Esophagus muscularis mucosa (tissue), 4 donors: ENCODE results near the gene LARP1B. TPM values are rescaled to one million over a fixed set of nuclear protein-coding genes. Genes with fewer than 3 reads are reported as not detected.

Source experiments
- DNase-seq: peaks from one replicate; pipeline ENCODE4 v3.0.0-alpha.2; 2017; ENCODE audit errors: extremely low spot score
- H3K27ac ChIP-seq, 4 donors: fragments of 200-600 bp; sonication (generic); replicated peaks in 1 of 4; 1 replicate in 3 of 4; 2 replicates in 1 of 4; pipeline ENCODE4 v1.5.1; 2016 to 2019; ENCODE audit warnings: mild to moderate bottlenecking in 1 of 4
- H3K27me3 ChIP-seq, 4 donors: fragments of 200-600 bp; sonication (generic); one replicate each; pipeline versions ENCODE4 v1.5.1 to v1.6.0; 2016 to 2019
- H3K36me3 ChIP-seq, 4 donors: fragments of 200-600 bp; sonication (generic); one replicate each; pipeline ENCODE4 v1.5.1; 2016 to 2019
- H3K4me1 ChIP-seq, 4 donors: fragments of 200-600 bp; sonication (generic); one replicate each; pipeline ENCODE4 v1.5.1; 2016 to 2019
- H3K4me3 ChIP-seq, 4 donors: fragments of 200-600 bp; sonication (generic); 1 replicate in 2 of 4; 2 replicates in 2 of 4; pipeline ENCODE4 v1.5.1; 2016 to 2019; ENCODE audit warnings: mild to moderate bottlenecking in 4 of 4, moderate library complexity in 1 of 4
- H3K9me3 ChIP-seq, 4 donors: fragments of 200-600 bp; sonication (generic); 1 replicate in 3 of 4; 2 replicates in 1 of 4; pipeline ENCODE4 v1.5.1; 2016 to 2019
- EP300 ChIP-seq: sonication (generic); formaldehyde crosslinking; IDR thresholded peaks from one replicate; pipeline ENCODE4 v1.6.1; 2017; ENCODE audit warnings: antibody characterized with exemption
- POLR2A ChIP-seq: fragments of 450-650 bp; IDR thresholded peaks from one replicate; pipeline ENCODE4 v1.6.1; 2017; ENCODE audit warnings: antibody characterized with exemption, moderate library complexity, mild to moderate bottlenecking, low read depth
- POLR2AphosphoS5 ChIP-seq, 2 donors: sonication (generic); formaldehyde crosslinking; IDR thresholded peaks; one replicate each; pipeline ENCODE4 v1.6.1; 2017; ENCODE audit warnings: antibody characterized with exemption in 2 of 2
- WGBS: methylation state at CpG from one replicate; pipeline ENCODE4 v1.1.5; 2018; 5-methylcytosine and 5-hydroxymethylcytosine counted together
- intact Hi-C: fragments of 100-400 bp; cut with DNase I; formaldehyde crosslinking; loops from one replicate; pipeline ENCODE4 v1.15.1; 2023
- total RNA-seq, 4 donors: library from RNA; depleted of rRNA; stranded (reverse); fragments of >200 nt; gene quantifications; one replicate each; pipeline versions ENCODE4 v1.1.0 to v1.2.1, GENCODE V29; 2016
- TF ChIP-seq, protein P1 (sequence below), 3 experiments: fragments of 200-600 bp in 2 of 3; fragments of 450-650 bp in 1 of 3; sonication (generic) in 2 of 3; IDR thresholded peaks; one replicate each; pipeline ENCODE4 v1.5.1; 2017 to 2019; ENCODE audit warnings: antibody characterized with exemption in 3 of 3, mild to moderate bottlenecking in 2 of 3, moderate library complexity in 1 of 3

Gene LARP1B
- total RNA-seq, 4 donors from 2014 or later: 18.9 to 27.5 (median 24.1) TPM

GRCh38 chr4:128141866-128142265, 80.8 kb downstream of the LARP1B start:
- no peaks in the 10 kb centered on the region for H3K27me3 ChIP-seq
- no peak overlapping the region for H3K4me3 ChIP-seq
- H3K27ac ChIP-seq: no peak overlapping the region
- no peak for DNase-seq
- intact Hi-C loops: no loop called here
- no peaks in the 10 kb centered on the region for H3K4me1 ChIP-seq
- TF ChIP-seq POLR2A (no peak), POLR2AphosphoS5 (IDR thresholded peaks at IDR 0.05) (no peak), EP300 (no peak)
- TF ChIP-seq, protein P1, sequence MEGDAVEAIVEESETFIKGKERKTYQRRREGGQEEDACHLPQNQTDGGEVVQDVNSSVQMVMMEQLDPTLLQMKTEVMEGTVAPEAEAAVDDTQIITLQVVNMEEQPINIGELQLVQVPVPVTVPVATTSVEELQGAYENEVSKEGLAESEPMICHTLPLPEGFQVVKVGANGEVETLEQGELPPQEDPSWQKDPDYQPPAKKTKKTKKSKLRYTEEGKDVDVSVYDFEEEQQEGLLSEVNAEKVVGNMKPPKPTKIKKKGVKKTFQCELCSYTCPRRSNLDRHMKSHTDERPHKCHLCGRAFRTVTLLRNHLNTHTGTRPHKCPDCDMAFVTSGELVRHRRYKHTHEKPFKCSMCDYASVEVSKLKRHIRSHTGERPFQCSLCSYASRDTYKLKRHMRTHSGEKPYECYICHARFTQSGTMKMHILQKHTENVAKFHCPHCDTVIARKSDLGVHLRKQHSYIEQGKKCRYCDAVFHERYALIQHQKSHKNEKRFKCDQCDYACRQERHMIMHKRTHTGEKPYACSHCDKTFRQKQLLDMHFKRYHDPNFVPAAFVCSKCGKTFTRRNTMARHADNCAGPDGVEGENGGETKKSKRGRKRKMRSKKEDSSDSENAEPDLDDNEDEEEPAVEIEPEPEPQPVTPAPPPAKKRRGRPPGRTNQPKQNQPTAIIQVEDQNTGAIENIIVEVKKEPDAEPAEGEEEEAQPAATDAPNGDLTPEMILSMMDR (IDR thresholded peaks at IDR 0.05): no peak
- H3K36me3 ChIP-seq: peaks cover 0 to 15% (median 3%) of the 10 kb centered on the region in 4 donors
- peaks cover 0 to 8% (median 0%) of the 10 kb centered on the region in 4 donors for H3K9me3 ChIP-seq

DNA sequence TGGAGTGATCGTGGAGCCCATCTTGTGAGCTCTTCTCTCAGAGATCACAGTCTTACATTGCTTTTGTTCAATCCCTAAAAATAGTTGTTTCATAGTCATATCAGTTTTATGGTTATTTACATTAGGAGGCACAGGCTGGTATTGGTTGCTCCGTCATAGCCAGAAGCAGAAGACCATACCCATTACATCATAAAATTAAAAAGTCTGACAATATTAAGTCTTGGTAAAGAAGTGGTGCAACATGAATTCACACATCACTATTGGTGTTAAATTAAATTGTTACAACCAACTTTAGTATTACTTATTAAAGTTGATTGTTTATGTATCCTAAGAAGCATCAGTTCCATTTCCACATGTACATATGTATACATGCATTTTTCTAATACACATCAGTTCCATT, 84.6 kb downstream of the LARP1B start:
- intact Hi-C loops: no loop called here
- 100% methylated on average over 2 of the region's 2 CpGs for WGBS
- Histone ChIP-seq H3K4me3 (no peak overlapping the region), H3K27me3 (no peaks in the 10 kb centered on the region), H3K36me3 (peaks cover 0 to 11% (median 3%) of the 10 kb centered on the region in 4 donors), H3K4me1 (no peaks in the 10 kb centered on the region), H3K27ac (no peak overlapping the region), H3K9me3 (peaks cover 0 to 8% (median 0%) of the 10 kb centered on the region in 4 donors)
- TF ChIP-seq POLR2A: no peak
- no peak for TF ChIP-seq EP300
- TF ChIP-seq POLR2AphosphoS5 (IDR thresholded peaks at IDR 0.05): no peak
- TF ChIP-seq, protein P1 (IDR thresholded peaks at IDR 0.05): no peak
- DNase-seq: no peak

- H3K9me3 ChIP-seq: no peaks in the 10 kb centered on the region
- WGBS: 95% methylated on average over 2 of the region's 2 CpGs
- TF ChIP-seq POLR2A: no peak
- TF ChIP-seq, protein P1 (IDR thresholded peaks at IDR 0.05): no peak
- no peak for TF ChIP-seq POLR2AphosphoS5 (IDR thresholded peaks at IDR 0.05)
- no peaks in the 10 kb centered on the region for H3K27me3 ChIP-seq
- DNase-seq: no peak
- intact Hi-C loops: no loop called here
- H3K36me3 ChIP-seq: peaks cover 0 to 13% (median 6%) of the 10 kb centered on the region in 4 donors
- no peaks in the 10 kb centered on the region for H3K4me1 ChIP-seq
- no peak overlapping the region for H3K27ac ChIP-seq
- no peak overlapping the region for H3K4me3 ChIP-seq
These were observed 92.7 kb downstream of the LARP1B start for GRCh38 chr4:128153800-128154199.

DNA sequence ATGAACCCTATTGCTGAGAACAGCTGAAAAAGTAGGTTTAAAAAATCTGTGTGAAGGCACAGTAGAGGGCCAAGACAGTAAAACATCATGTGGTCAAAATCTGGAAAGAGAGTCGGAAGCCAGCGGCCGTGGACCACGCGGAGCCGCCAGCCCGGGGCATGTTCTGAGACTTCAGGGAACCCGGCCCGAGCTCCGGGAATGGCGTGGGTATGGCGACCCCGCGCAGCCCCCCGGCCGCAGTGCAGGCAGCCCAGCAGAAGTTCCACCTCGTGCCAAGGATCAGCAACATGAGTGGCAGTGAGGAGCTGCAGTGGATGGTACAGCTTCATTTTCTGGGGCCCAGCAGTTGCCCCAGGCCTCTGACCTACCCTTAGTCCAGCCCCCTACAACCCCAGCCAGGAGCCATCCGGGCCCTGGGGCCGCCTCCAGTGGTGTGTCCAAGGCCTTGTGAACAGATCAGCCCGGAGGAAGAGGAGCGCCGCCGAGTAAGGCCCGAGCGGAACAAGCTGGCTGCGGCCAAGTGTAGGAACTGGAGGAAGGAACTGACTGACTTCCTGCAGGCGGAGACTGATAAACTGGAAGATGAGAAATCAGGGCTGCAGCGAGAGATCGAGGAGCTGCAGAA, 94.2 kb downstream of the LARP1B start:
- Histone ChIP-seq H3K4me1 (no peaks in the 10 kb centered on the region), H3K4me3 (no peak overlapping the region), H3K9me3 (no peaks in the 10 kb centered on the region), H3K27me3 (no peaks in the 10 kb centered on the region), H3K36me3 (peaks cover 0 to 13% (median 6%) of the 10 kb centered on the region in 4 donors), H3K27ac (no peak overlapping the region)
- TF ChIP-seq EP300: no peak
- TF ChIP-seq POLR2A: no peak
- TF ChIP-seq, protein P1 (IDR thresholded peaks at IDR 0.05): no peak
- no peak for TF ChIP-seq POLR2AphosphoS5 (IDR thresholded peaks at IDR 0.05)
- intact Hi-C loops: no loop called here
- 96% methylated on average over 23 of the region's 29 CpGs for WGBS
- DNase-seq: no peak
